Middle frontal gyrus (tissue), 1 donor: ENCODE results near the gene SIGLEC15.
"Not testable (repeated sequence)": the region's sequence is repeated elsewhere in the genome, so short reads cannot be mapped to it uniquely, and the experiment has no call there.

Experiments
- DNase-seq: peaks from one replicate; pipeline ENCODE4 v3.0.0-alpha.2; 2015; ENCODE audit warnings: low spot score; ENCODE audit errors: extremely low spot score

SIGLEC15 gene

DNA sequence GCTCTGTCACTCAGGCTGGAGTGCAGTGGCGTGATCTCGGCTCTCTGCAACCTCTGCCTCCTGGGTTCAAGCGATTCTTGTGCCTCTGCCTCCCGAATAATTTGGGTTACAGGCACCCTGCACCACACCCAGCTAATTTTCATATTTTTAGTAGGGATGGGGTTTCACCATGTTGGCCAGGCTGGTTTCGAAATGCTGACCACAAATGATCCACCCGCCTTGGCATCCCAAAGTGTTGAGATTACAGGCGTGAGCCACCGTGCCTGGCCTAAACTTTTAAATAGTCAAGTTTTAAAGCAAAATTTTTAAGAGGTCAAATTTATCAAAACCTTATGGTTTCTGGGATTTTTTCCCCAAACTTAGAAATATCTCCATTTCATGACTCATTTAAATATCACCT lies 6.7 kb upstream of the SIGLEC15 start:
- not testable (repeated sequence) for DNase-seq

- DNase-seq: no peak
Observed at GRCh38 chr18:45820106-45820745, 5.2 kb upstream of the SIGLEC15 start.

DNA sequence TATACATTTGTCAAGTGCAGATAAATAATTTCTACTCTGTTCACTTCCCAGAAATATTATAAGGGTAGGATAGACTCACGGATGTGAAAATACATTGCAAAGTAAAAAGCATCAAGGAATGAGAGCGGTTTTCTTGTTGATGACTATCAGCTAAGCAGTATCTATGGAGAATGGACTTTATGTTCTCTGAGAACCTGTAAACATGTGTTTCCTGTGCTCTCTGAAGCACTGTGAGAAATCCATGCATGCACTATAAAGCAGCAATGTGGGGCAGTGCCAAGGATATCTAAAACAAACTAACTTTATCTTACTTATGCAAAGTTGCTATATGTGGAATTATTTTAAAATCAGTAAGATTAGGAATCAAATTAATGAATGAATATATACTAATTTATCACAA lies 4.4 kb upstream of the SIGLEC15 start:
- no peak for DNase-seq

DNA sequence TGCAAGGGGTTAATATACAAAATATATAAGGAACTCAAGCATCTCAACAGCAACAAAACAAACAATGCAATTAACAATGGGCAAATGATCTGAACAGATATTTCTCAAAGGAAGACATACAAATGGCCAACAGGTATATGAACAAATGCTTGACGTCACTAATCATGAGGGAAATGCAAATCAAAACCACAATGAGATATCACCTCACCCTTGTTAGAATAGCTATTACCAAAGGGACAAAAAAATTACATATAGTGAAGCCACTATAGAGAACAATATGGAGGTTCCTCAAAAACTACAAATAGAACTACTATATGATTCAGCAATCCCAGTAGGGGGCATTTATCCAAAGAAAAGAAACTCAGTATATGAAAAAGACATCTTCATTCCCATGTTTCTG lies 3.8 kb upstream of the SIGLEC15 start:
- DNase-seq: no peak

DNA sequence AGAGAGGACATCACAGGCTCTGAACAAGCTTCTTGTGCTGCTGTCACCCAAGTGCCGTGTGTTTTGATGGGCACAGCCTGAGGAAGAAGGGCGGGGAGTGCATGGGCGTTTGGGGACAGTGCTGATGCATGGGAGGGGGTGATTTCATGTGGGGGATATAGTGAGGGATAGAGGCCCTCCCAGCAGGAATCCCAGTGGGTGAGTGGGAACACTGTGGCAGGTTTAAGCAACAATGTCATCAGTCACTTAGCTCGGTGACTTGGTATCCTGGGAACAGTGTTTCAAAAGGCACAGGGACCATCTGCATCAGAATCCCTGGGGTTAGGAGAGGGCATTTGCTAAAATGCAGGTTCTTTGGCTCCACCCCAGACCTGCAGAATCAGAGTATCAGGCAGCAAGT lies 609 bp downstream of the SIGLEC15 start:
- DNase-seq: no peak

DNA sequence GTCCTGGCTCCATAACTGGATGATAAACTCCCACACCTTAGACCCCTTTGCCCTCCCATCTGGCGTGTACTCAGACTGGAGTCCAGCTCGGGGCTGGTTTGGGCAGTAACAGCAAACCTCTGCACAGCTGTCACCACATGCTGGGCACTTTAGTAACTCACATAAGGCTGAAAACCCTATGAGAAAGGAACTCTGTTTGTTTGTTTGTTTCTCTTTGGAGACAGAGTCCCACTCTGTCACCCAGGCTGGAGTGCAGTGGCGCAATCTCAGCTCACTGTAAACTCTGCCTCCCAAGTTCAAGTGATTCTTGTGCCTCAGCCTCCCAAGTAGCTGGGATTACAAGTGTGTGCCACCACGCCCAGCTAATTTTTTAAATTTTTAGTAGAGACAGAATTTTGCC lies 1.2 kb downstream of the SIGLEC15 start:
- not testable (repeated sequence) for DNase-seq

GRCh38 chr18:45828917-45829811 lies 3.7 kb downstream of the SIGLEC15 start:
- no peak for DNase-seq

- no peak for DNase-seq
Observed at GRCh38 chr18:45829855-45830254, 4.4 kb downstream of the SIGLEC15 start.

- no peak for DNase-seq
Observed at GRCh38 chr18:45830917-45831316, 5.4 kb downstream of the SIGLEC15 start.

GRCh38 chr18:45833846-45834245 lies 8.4 kb downstream of the SIGLEC15 start:
- no peak for DNase-seq

- no peak for DNase-seq
Observed at GRCh38 chr18:45834306-45834705, 8.8 kb downstream of the SIGLEC15 start.

DNA sequence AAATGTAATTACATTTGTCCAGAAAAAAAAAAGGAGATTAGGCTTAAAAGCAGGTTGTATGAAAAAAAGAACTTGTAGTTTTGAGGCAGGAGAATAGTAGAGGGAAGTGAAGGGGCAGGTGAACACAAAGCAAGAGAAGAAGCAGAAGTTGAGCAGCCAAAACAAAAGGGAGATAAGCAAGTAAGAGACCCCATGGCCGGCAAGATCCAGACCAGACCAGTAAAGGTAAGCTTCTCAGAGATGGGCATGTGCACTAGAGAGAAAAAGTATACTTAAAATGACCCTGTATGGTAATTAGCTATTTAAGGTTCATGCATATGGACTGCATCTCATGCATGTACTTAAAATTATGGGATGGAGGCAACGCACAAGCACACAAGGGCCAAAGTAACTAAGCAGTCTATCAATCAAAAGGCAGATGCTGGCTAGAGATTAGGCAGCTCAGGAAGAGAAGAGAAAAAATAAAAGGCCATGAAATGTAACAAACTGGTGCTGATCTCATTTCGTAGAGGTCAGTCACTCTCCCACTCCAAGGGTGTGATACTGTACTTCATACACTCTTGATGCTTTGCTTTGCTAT lies 9.7 kb downstream of the SIGLEC15 start:
- DNase-seq: no peak

DNA sequence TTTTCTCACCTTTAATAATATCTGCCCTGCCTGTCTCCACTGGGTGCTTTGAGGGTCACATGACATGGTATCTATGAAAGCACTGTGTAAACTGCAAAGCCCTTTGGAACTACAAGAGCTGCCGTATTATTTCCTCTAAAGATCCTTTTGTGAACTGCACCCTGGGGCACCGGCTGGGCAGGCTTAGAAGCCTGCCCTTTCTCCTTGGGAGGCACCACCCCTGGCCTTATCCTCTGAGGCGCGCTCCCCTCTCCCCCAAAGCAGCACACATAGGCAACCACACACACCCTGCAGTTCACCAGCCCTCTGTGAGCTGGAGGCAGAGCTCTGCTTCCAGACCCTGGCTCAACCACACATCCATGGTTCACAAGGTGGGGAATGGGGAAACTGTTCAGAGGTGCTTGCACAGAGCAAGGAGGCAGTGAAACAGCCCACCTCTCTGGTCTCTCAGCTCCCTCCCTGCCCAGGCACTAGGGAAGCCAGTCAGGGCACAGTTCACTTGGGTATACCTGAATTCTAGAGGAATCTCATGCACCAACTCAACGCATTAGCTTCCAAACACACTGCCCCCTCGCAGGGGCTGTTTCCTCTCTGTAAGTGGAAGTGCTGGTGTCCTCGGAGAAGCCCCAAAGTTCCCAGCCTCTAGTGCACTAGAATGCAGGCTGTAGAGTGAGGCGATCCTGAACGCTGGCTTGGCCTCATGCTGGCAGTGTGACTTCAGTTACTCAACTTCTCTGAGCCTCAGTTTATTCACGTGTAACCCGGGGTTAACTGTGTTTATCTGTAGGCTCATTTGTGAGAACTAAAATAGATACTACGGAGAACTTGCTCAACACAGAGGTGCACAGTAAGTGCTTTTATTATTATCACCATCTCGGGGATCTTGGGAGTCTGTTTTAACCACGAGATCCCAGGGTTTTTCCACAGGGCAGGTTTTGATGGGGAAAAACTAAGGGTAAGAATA lies 11.0 kb downstream of the SIGLEC15 start:
- no peak for DNase-seq

DNA sequence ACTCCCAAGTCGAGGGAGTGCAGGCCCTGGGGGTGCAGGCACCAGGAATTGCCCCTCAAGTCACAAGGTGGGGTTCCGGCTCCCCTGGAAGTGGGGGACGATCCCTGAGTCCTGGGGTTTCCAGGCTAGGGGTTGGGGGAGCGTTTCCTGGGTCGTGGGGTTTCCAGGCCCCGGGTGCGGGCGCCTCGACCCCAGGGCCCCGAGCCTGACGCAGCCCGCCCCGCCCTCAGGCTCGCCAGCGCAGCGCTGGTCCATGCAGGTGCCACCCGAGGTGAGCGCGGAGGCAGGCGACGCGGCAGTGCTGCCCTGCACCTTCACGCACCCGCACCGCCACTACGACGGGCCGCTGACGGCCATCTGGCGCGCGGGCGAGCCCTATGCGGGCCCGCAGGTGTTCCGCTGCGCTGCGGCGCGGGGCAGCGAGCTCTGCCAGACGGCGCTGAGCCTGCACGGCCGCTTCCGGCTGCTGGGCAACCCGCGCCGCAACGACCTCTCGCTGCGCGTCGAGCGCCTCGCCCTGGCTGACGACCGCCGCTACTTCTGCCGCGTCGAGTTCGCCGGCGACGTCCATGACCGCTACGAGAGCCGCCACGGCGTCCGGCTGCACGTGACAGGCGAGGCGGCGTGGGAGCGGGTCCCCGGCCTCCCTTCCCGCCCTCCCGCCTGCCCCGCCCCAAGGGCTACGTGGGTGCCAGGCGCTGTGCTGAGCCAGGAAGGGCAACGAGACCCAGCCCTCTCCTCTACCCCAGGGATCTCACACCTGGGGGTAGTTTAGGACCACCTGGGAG lies 12.0 kb downstream of the SIGLEC15 start:
- no peak for DNase-seq

GRCh38 chr18:45838302-45839070 lies 13.0 kb downstream of the SIGLEC15 start:
- no peak for DNase-seq

DNA sequence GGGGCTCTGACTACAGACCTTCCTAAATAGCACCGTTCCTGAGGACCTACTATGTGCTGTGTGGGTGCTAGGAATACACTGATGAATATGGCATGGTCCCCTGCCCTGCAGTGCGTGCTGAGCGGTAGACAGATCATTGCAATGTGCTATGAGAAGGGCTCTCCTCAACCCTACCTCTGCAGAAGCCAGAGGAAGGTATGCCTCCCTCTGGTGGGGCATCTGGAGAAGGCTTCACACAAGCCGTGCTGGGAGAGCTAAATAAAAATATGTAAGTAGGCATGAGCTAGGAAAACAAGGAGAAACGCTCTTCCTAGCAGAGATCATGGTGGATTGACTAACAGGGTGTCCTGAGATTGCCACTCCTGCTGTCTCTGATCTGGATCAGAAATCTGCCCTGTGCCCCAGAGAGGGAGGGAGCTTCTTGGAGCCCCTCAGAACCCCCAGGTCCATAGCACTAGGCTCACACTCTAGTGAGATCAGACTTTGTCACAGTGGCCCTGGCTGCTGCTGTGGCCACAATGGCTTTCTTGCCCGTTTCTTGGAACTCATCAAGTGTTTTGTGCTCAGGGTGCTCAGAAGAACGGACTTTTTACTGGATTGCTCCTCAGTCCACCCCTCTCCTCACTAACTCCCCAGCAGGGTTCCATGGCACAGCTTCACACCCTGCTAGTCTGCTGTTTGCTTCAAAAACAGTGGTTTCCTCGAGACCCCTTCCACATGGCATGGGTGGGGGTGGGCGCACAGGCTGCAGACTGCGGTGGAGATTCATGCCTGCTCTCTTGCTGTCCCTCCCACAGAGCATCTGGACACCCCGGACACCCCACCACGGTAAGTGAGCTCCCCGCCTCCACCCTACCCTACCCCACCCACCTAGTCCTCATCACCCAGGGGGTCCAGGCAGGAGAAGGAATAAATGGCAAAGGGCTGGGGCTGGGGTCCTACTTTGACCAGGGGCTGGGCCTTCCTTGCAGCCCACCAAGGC lies 14.2 kb downstream of the SIGLEC15 start:
- no peak for DNase-seq

DNA sequence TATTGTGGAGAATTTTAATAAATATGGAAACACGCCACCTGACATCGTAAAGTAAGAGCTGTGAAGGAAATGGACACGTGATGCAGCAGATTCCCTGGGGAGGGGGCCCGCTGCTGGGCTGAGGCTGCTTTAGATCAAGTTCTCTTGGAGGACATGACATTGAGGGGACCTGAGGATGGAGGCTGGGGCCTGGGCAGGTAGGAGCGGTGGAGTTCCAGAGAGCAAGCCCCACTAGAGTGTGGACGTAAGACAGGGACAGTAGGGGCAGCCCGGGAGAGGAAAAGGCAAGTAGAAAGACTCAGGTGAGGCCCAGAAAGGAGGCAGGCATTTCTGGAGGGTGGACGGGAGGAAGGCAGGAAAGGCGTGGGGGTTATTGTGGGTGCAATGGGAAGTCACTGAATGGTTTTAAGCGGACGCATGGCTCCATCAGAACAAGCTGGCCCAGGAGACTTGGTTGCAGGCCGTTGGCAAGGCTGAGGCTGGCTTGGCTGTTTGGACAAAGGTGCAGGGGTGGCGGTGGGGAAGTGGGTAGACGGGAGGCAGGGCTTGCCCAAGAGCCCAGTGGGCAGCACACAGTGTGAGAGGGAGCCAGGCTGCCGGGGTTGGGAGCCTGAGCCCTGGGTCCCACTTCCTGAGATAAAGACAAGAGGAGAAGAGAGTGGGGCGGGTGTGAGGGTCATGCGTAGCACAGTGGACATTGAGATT lies 15.7 kb downstream of the SIGLEC15 start:
- no peak for DNase-seq
